Measurements from ENCODE around the gene SYNRG.
A peak's percentile ranks its signal among the peaks of the same experiment; 100 is the strongest.

The SYNRG gene

GRCh38 chr17:37607637-37608331 is 1.4 kb downstream of the SYNRG start:
- peak overlapping the region; percentile 83 for H3K4me2 ChIP-seq
- H4K20me1 ChIP-seq (ENCODE audit: insufficient read depth): peaks cover 3% of the 10 kb centered on the region; the same call in 1 of the 2 replicates
- H2AFZ ChIP-seq (ENCODE audit: low read depth): peak overlapping the region; percentile 80; the same call in 1 of the 2 replicates
- peaks cover 39% of the 10 kb centered on the region; the same call in 1 of the 2 replicates for H3K79me2 ChIP-seq (ENCODE audit: insufficient read depth, low read depth)
- TF ChIP-seq, protein P1, sequence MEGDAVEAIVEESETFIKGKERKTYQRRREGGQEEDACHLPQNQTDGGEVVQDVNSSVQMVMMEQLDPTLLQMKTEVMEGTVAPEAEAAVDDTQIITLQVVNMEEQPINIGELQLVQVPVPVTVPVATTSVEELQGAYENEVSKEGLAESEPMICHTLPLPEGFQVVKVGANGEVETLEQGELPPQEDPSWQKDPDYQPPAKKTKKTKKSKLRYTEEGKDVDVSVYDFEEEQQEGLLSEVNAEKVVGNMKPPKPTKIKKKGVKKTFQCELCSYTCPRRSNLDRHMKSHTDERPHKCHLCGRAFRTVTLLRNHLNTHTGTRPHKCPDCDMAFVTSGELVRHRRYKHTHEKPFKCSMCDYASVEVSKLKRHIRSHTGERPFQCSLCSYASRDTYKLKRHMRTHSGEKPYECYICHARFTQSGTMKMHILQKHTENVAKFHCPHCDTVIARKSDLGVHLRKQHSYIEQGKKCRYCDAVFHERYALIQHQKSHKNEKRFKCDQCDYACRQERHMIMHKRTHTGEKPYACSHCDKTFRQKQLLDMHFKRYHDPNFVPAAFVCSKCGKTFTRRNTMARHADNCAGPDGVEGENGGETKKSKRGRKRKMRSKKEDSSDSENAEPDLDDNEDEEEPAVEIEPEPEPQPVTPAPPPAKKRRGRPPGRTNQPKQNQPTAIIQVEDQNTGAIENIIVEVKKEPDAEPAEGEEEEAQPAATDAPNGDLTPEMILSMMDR (conservative IDR thresholded peaks at IDR 0.05; ENCODE audit: low read depth, low read length): no peak
- H3K27me3 ChIP-seq (ENCODE audit: insufficient read depth, low read depth): no peaks in the 10 kb centered on the region
- H3K9ac ChIP-seq: peak overlapping the region; percentile 81; the same call in 1 of the 2 replicates
- no peak overlapping the region for H3K4me3 ChIP-seq (IDR thresholded peaks at IDR 0.05; ENCODE audit: insufficient read depth, low read depth, low read length)
- peaks cover 43% of the 10 kb centered on the region for H3K4me1 ChIP-seq (ENCODE audit: low read depth, poor library complexity, severe bottlenecking)
- peak overlapping the region; percentile 86; the same call in 1 of the 2 replicates for H3K27ac ChIP-seq
- no peaks in the 10 kb centered on the region for H3K36me3 ChIP-seq (ENCODE audit: insufficient read depth)

DNA sequence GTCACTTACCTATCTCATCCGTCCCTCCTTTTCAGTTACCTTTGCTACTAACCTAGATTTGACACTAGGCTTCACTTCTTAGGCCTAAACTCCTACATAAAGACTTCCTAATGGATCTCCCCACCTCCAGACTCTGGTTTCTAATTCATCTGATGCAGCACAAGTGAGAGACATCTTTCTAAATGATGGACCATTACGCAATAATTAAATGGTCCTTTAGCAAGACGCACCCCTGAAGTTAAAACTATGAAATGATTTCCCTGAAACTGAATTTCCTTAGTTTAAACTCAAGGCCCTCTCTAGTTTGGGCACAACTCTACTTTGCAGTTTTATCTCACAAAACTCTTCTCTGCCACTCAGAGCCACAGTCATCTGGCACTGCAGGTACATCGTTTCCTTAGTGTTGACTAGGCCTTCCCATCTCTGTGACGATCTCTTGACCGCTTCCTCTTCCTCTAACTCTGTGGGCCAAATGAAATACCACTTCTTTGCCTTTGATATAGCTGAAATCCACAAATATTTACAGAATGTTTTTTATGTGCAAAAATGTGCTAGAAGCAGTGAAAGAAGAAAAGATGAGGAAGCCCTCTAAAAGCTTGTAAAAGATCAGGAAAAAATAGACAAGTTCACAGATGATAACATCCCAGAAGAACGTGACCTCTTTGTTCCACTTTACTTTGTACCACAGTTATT is 3.3 kb downstream of the SYNRG start:
- Histone ChIP-seq H3K79me2 (ENCODE audit: insufficient read depth, low read depth) (peaks cover 39% of the 10 kb centered on the region; the same call in 1 of the 2 replicates), H3K4me2 (no peak overlapping the region), H3K9ac (no peak overlapping the region), H2AFZ (ENCODE audit: low read depth) (no peak overlapping the region), H4K20me1 (ENCODE audit: insufficient read depth) (peaks cover 3% of the 10 kb centered on the region; the same call in 1 of the 2 replicates), H3K4me1 (ENCODE audit: low read depth, poor library complexity, severe bottlenecking) (peaks cover 43% of the 10 kb centered on the region), H3K27ac (no peak overlapping the region), H3K4me3 (IDR thresholded peaks at IDR 0.05; ENCODE audit: insufficient read depth, low read depth, low read length) (no peak overlapping the region), H3K36me3 (ENCODE audit: insufficient read depth) (no peaks in the 10 kb centered on the region), H3K27me3 (ENCODE audit: insufficient read depth, low read depth) (no peaks in the 10 kb centered on the region)
- TF ChIP-seq, protein P1 (conservative IDR thresholded peaks at IDR 0.05; ENCODE audit: low read depth, low read length): no peak

- no peak overlapping the region for H3K4me3 ChIP-seq (IDR thresholded peaks at IDR 0.05; ENCODE audit: insufficient read depth, low read depth, low read length)
- TF ChIP-seq, protein P1 (conservative IDR thresholded peaks at IDR 0.05; ENCODE audit: low read depth, low read length): no peak
- no peaks in the 10 kb centered on the region for H3K36me3 ChIP-seq (ENCODE audit: insufficient read depth)
- H3K9ac ChIP-seq: no peak overlapping the region
- H3K79me2 ChIP-seq (ENCODE audit: insufficient read depth, low read depth): peaks cover 39% of the 10 kb centered on the region; the same call in 1 of the 2 replicates
- H2AFZ ChIP-seq (ENCODE audit: low read depth): no peak overlapping the region
- peaks cover 3% of the 10 kb centered on the region; the same call in 1 of the 2 replicates for H4K20me1 ChIP-seq (ENCODE audit: insufficient read depth)
- H3K4me2 ChIP-seq: no peak overlapping the region
- no peaks in the 10 kb centered on the region for H3K27me3 ChIP-seq (ENCODE audit: insufficient read depth, low read depth)
- no peak overlapping the region for H3K27ac ChIP-seq
- peaks cover 34% of the 10 kb centered on the region for H3K4me1 ChIP-seq (ENCODE audit: low read depth, poor library complexity, severe bottlenecking)
Measured at GRCh38 chr17:37605081-37605480, 4.1 kb downstream of the SYNRG start.

DNA sequence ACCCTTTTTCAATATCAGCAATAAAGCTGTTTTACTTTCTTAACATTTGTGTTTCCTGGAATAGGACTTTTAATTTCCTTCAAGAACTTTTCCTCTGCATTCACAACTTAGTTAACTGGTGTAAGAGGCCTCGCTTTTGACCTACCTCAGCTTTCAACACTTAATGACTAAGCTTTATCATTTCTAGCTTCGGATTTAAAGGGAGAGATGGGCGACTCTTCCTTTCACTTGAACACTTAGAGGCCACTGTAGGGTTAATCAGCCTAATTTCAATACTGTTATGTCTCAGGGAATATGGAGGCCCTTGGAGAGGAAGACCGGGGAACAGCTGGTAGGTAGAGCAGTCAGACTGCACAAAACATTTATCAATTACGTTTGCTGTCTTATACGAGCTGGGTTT is 4.7 kb downstream of the SYNRG start:
- Histone ChIP-seq H3K9ac (no peak overlapping the region), H3K27me3 (ENCODE audit: insufficient read depth, low read depth) (no peaks in the 10 kb centered on the region), H3K27ac (no peak overlapping the region), H3K4me1 (ENCODE audit: low read depth, poor library complexity, severe bottlenecking) (peaks cover 29% of the 10 kb centered on the region), H3K79me2 (ENCODE audit: insufficient read depth, low read depth) (peaks cover 39% of the 10 kb centered on the region; the same call in 1 of the 2 replicates), H3K4me3 (IDR thresholded peaks at IDR 0.05; ENCODE audit: insufficient read depth, low read depth, low read length) (no peak overlapping the region), H4K20me1 (ENCODE audit: insufficient read depth) (peaks cover 3% of the 10 kb centered on the region; the same call in 1 of the 2 replicates), H2AFZ (ENCODE audit: low read depth) (no peak overlapping the region), H3K36me3 (ENCODE audit: insufficient read depth) (no peaks in the 10 kb centered on the region), H3K4me2 (no peak overlapping the region)
- TF ChIP-seq, protein P1 (conservative IDR thresholded peaks at IDR 0.05; ENCODE audit: low read depth, low read length): no peak

Data from KMS-11 (cell line).